Measurements from ENCODE around the gene UIMC1. TPM values are rescaled to one million over a fixed set of nuclear protein-coding genes. Genes with fewer than 3 reads are reported as not detected.

The UIMC1 gene
- total RNA-seq, 1 donor from 2014 or later, result 45.2 TPM

GRCh38 chr5:176922817-176923216 is 83.8 kb downstream of the UIMC1 start:
- Mint-ChIP-seq H3K36me3 (peaks cover 25% of the 10 kb centered on the region), H3K9me3 (no peaks in the 10 kb centered on the region), H3K27ac (no peak overlapping the region), H3K4me3 (no peak overlapping the region), H3K27me3 (ENCODE audit: low read depth) (no peaks in the 10 kb centered on the region), H3K4me1 (no peaks in the 10 kb centered on the region)
- TF ChIP-seq CTCF (IDR thresholded peaks at IDR 0.05; ENCODE audit: unreplicated experiment), result no peak
- DNase-seq (ENCODE audit: low spot score in 2 of 2, unreplicated experiment in 2 of 2), result no peak

- no peaks in the 10 kb centered on the region for H3K27me3 Mint-ChIP-seq (ENCODE audit: low read depth)
- H3K27ac Mint-ChIP-seq, result no peak overlapping the region
- no peak for TF ChIP-seq CTCF (IDR thresholded peaks at IDR 0.05; ENCODE audit: unreplicated experiment)
- DNase-seq (ENCODE audit: low spot score in 2 of 2, unreplicated experiment in 2 of 2), result no peak
- H3K4me1 Mint-ChIP-seq, result no peaks in the 10 kb centered on the region
- H3K4me3 Mint-ChIP-seq, result no peak overlapping the region
- H3K9me3 Mint-ChIP-seq, result no peaks in the 10 kb centered on the region
- H3K36me3 Mint-ChIP-seq, result peaks cover 25% of the 10 kb centered on the region
These were observed 84.9 kb downstream of the UIMC1 start for GRCh38 chr5:176921714-176922113.

GRCh38 chr5:176918613-176919012 is 88.0 kb downstream of the UIMC1 start:
- no peaks in the 10 kb centered on the region for H3K27me3 Mint-ChIP-seq (ENCODE audit: low read depth)
- H3K9me3 Mint-ChIP-seq, result no peaks in the 10 kb centered on the region
- no peaks in the 10 kb centered on the region for H3K4me1 Mint-ChIP-seq
- peaks cover 18% of the 10 kb centered on the region for H3K36me3 Mint-ChIP-seq
- no peak for TF ChIP-seq CTCF (IDR thresholded peaks at IDR 0.05; ENCODE audit: unreplicated experiment)
- DNase-seq (ENCODE audit: low spot score in 2 of 2, unreplicated experiment in 2 of 2), result no peak
- H3K27ac Mint-ChIP-seq, result no peak overlapping the region
- H3K4me3 Mint-ChIP-seq, result no peak overlapping the region

- TF ChIP-seq CTCF (IDR thresholded peaks at IDR 0.05; ENCODE audit: unreplicated experiment), result no peak
- peaks cover 17% of the 10 kb centered on the region for H3K36me3 Mint-ChIP-seq
- H3K27ac Mint-ChIP-seq, result no peak overlapping the region
- H3K4me3 Mint-ChIP-seq, result no peak overlapping the region
- peaks cover 2% of the 10 kb centered on the region for H3K4me1 Mint-ChIP-seq
- no peaks in the 10 kb centered on the region for H3K9me3 Mint-ChIP-seq
- DNase-seq (ENCODE audit: low spot score in 2 of 2, unreplicated experiment in 2 of 2), result no peak
- no peaks in the 10 kb centered on the region for H3K27me3 Mint-ChIP-seq (ENCODE audit: low read depth)
These were observed 90.2 kb downstream of the UIMC1 start for GRCh38 chr5:176916337-176916736.

GRCh38 chr5:176915906-176916305 is 90.7 kb downstream of the UIMC1 start:
- peaks cover 2% of the 10 kb centered on the region for H3K4me1 Mint-ChIP-seq
- H3K27me3 Mint-ChIP-seq (ENCODE audit: low read depth), result no peaks in the 10 kb centered on the region
- no peaks in the 10 kb centered on the region for H3K9me3 Mint-ChIP-seq
- DNase-seq (ENCODE audit: low spot score in 2 of 2, unreplicated experiment in 2 of 2), result no peak
- no peak for TF ChIP-seq CTCF (IDR thresholded peaks at IDR 0.05; ENCODE audit: unreplicated experiment)
- H3K4me3 Mint-ChIP-seq, result no peak overlapping the region
- no peak overlapping the region for H3K27ac Mint-ChIP-seq
- peaks cover 18% of the 10 kb centered on the region for H3K36me3 Mint-ChIP-seq

GRCh38 chr5:176912115-176912514 is 94.5 kb downstream of the UIMC1 start:
- H3K36me3 Mint-ChIP-seq, result peaks cover 8% of the 10 kb centered on the region
- H3K4me3 Mint-ChIP-seq, result no peak overlapping the region
- no peaks in the 10 kb centered on the region for H3K9me3 Mint-ChIP-seq
- no peak for TF ChIP-seq CTCF (IDR thresholded peaks at IDR 0.05; ENCODE audit: unreplicated experiment)
- no peak overlapping the region for H3K27ac Mint-ChIP-seq
- DNase-seq (ENCODE audit: low spot score in 2 of 2, unreplicated experiment in 2 of 2), result no peak
- H3K4me1 Mint-ChIP-seq, result peaks cover 11% of the 10 kb centered on the region
- no peaks in the 10 kb centered on the region for H3K27me3 Mint-ChIP-seq (ENCODE audit: low read depth)
